MG63 (cell line): ENCODE results near the gene C6orf62. TPM values are rescaled to one million over a fixed set of nuclear protein-coding genes. Genes with fewer than 3 reads are reported as not detected.
A peak's percentile ranks its signal among the peaks of the same experiment; 100 is the strongest.
"Not testable (repeated sequence)": the region's sequence is repeated elsewhere in the genome, so short reads cannot be mapped to it uniquely, and the experiment has no call there.

Source experiments
- DNase-seq: peaks from one replicate; pipeline ENCODE4 v3.0.0-alpha.2; 2020
- H3K27me3 ChIP-seq: fragments of 250-450 bp; sonication (Bioruptor Pico); 2 replicates; pipeline ENCODE4 v1.5.1; 2020; ENCODE audit warnings: mild to moderate bottlenecking, moderate library complexity
- H3K36me3 ChIP-seq: fragments of 250-450 bp; sonication (Bioruptor Pico); 2 replicates; pipeline ENCODE4 v1.5.1; 2020; ENCODE audit warnings: mild to moderate bottlenecking, moderate library complexity
- H3K4me3 ChIP-seq: fragments of 250-450 bp; sonication (Bioruptor Pico); 2 replicates; pipeline ENCODE4 v1.5.1; 2020; ENCODE audit warnings: mild to moderate bottlenecking, moderate library complexity
- H3K9me3 ChIP-seq: fragments of 250-450 bp; sonication (Bioruptor Pico); 2 replicates; pipeline ENCODE4 v1.5.1; 2020; ENCODE audit warnings: mild to moderate bottlenecking, moderate library complexity
- total RNA-seq: library from RNA; depleted of rRNA; stranded (reverse); fragments of >200 nt; shearing (Covaris generic); gene quantifications from 2 replicates; pipeline ENCODE4 v1.2.3, GENCODE V29; 2014; ENCODE audit warnings: low replicate concordance

The C6orf62 gene
- total RNA-seq, 1 experiment from 2014 or later: 59.1 TPM

- H3K9me3 ChIP-seq: no peaks in the 10 kb centered on the region
- peaks cover 53% of the 10 kb centered on the region for H3K36me3 ChIP-seq
- H3K27me3 ChIP-seq: no peaks in the 10 kb centered on the region
- peak overlapping the region; percentile 87 for H3K4me3 ChIP-seq
- no peak for DNase-seq
Observed at GRCh38 chr6:24718449-24719124, 367 bp downstream of the C6orf62 start.

GRCh38 chr6:24716602-24717148, 2.3 kb downstream of the C6orf62 start:
- DNase-seq, H3K4me3 ChIP-seq, H3K27me3 ChIP-seq, H3K9me3 ChIP-seq: not testable (repeated sequence)
- H3K36me3 ChIP-seq: peaks cover 66% of the 10 kb centered on the region

- Histone ChIP-seq H3K27me3 (no peaks in the 10 kb centered on the region), H3K4me3 (no peak overlapping the region), H3K36me3 (peaks cover 77% of the 10 kb centered on the region), H3K9me3 (no peaks in the 10 kb centered on the region)
- no peak for DNase-seq
Observed at GRCh38 chr6:24710519-24711303, 8.2 kb downstream of the C6orf62 start.

- DNase-seq: no peak
- Histone ChIP-seq H3K36me3 (peaks cover 71% of the 10 kb centered on the region), H3K9me3 (no peaks in the 10 kb centered on the region), H3K27me3 (no peaks in the 10 kb centered on the region), H3K4me3 (no peak overlapping the region)
Observed at GRCh38 chr6:24709014-24709711, 9.8 kb downstream of the C6orf62 start.

GRCh38 chr6:24708612-24709011, 10.3 kb downstream of the C6orf62 start:
- Histone ChIP-seq H3K4me3 (no peak overlapping the region), H3K36me3 (peaks cover 71% of the 10 kb centered on the region), H3K27me3 (no peaks in the 10 kb centered on the region), H3K9me3 (no peaks in the 10 kb centered on the region)
- DNase-seq: no peak

- peaks cover 52% of the 10 kb centered on the region for H3K36me3 ChIP-seq
- H3K9me3 ChIP-seq: no peaks in the 10 kb centered on the region
- DNase-seq: no peak
Observed at GRCh38 chr6:24704468-24704867, 14.5 kb downstream of the C6orf62 start.

GRCh38 chr6:24702720-24703282, 16.2 kb downstream of the C6orf62 start:
- Histone ChIP-seq H3K4me3 (no peak overlapping the region), H3K36me3 (peaks cover 40% of the 10 kb centered on the region), H3K9me3 (no peaks in the 10 kb centered on the region), H3K27me3 (no peaks in the 10 kb centered on the region)
- no peak for DNase-seq

More at GRCh38 chr6:24704468-24704867, 14.5 kb downstream of the C6orf62 start:
- H3K4me3 ChIP-seq: no peak overlapping the region
- no peaks in the 10 kb centered on the region for H3K27me3 ChIP-seq

GRCh38 chr6:24699521-24700359, 19.2 kb downstream of the C6orf62 start:
- peaks cover 23% of the 10 kb centered on the region for H3K36me3 ChIP-seq
- no peaks in the 10 kb centered on the region for H3K9me3 ChIP-seq
- no peak for DNase-seq
- no peak overlapping the region for H3K4me3 ChIP-seq
- H3K27me3 ChIP-seq: no peaks in the 10 kb centered on the region

GRCh38 chr6:24696097-24696496, 22.9 kb downstream of the C6orf62 start:
- H3K9me3 ChIP-seq: no peaks in the 10 kb centered on the region
- no peak overlapping the region for H3K4me3 ChIP-seq
- H3K27me3 ChIP-seq: no peaks in the 10 kb centered on the region
- no peaks in the 10 kb centered on the region for H3K36me3 ChIP-seq
- DNase-seq: no peak

GRCh38 chr6:24695635-24696034, 23.3 kb downstream of the C6orf62 start:
- H3K4me3 ChIP-seq, H3K9me3 ChIP-seq, H3K36me3 ChIP-seq, DNase-seq, H3K27me3 ChIP-seq: not testable (repeated sequence)

GRCh38 chr6:24694198-24694597, 24.8 kb downstream of the C6orf62 start:
- DNase-seq: no peak
- Histone ChIP-seq H3K4me3 (no peak overlapping the region), H3K36me3 (no peaks in the 10 kb centered on the region), H3K27me3 (no peaks in the 10 kb centered on the region), H3K9me3 (no peaks in the 10 kb centered on the region)

GRCh38 chr6:24692848-24693592, 25.9 kb downstream of the C6orf62 start:
- H3K9me3 ChIP-seq: no peaks in the 10 kb centered on the region
- DNase-seq: no peak
- H3K36me3 ChIP-seq: no peaks in the 10 kb centered on the region
- no peak overlapping the region for H3K4me3 ChIP-seq
- no peaks in the 10 kb centered on the region for H3K27me3 ChIP-seq

GRCh38 chr6:24692415-24692814, 26.5 kb downstream of the C6orf62 start:
- no peaks in the 10 kb centered on the region for H3K9me3 ChIP-seq

GRCh38 chr6:24692003-24692402, 27.0 kb downstream of the C6orf62 start:
- Histone ChIP-seq H3K4me3 (no peak overlapping the region), H3K36me3 (no peaks in the 10 kb centered on the region), H3K27me3 (no peaks in the 10 kb centered on the region), H3K9me3 (no peaks in the 10 kb centered on the region)
- DNase-seq: no peak

More at GRCh38 chr6:24692415-24692814, 26.5 kb downstream of the C6orf62 start:
- Histone ChIP-seq H3K27me3 (no peaks in the 10 kb centered on the region), H3K4me3 (no peak overlapping the region), H3K36me3 (no peaks in the 10 kb centered on the region)
- no peak for DNase-seq

GRCh38 chr6:24691550-24691949, 27.4 kb downstream of the C6orf62 start:
- no peaks in the 10 kb centered on the region for H3K27me3 ChIP-seq
- H3K36me3 ChIP-seq: no peaks in the 10 kb centered on the region
- no peak overlapping the region for H3K4me3 ChIP-seq
- no peak for DNase-seq
- no peaks in the 10 kb centered on the region for H3K9me3 ChIP-seq
